Measurements from ENCODE around the gene DENND1B. TPM values are rescaled to one million over a fixed set of nuclear protein-coding genes. Genes with fewer than 3 reads are reported as not detected.
A peak's percentile ranks its signal among the peaks of the same experiment; 100 is the strongest.

The DENND1B gene
- total and polyA plus RNA-seq, 2 donors (not counting 1 experiment from before 2014, with no cell fraction given) = 4.3 to 25.4 TPM

GRCh38 chr1:197521118-197521739 is 254.1 kb downstream of the DENND1B start:
- Mint-ChIP-seq H3K9me3 (ENCODE audit: insufficient read depth) (no peaks in the 10 kb centered on the region), H3K27me3 (no peaks in the 10 kb centered on the region), H3K4me1 (no peaks in the 10 kb centered on the region), H3K27ac (no peak overlapping the region), H3K4me3 (no peak overlapping the region)
- no peaks in the 10 kb centered on the region for H3K27me3 ChIP-seq (replicated peaks in 1 of 4; ENCODE audit: control extremely low read depth in 1 of 4, control insufficient read depth in 3 of 4, insufficient read depth in 4 of 4, low read length in 3 of 4)
- ATAC-seq (ENCODE audit: low read depth) (peak; percentile 49), DNase-seq (peak; percentile 54)
- no CpG with 5 or more reads among the region's 2 CpGs for WGBS (ENCODE audit: insufficient coverage)
- TF ChIP-seq EZH2 (IDR thresholded peaks at IDR 0.05; ENCODE audit: borderline replicate concordance, insufficient read depth, low read depth, low read length, poor library complexity, severe bottlenecking) (no peak), CTCF (IDR thresholded peaks at IDR 0.05) (peak; percentile 84)
- intact Hi-C loops (cut with micrococcal nuclease) = loop anchor here (1.0 to 2.0 kb wide), 3 partner anchors 348 to 944 kb away; no protein-coding TSS in a partner anchor
- no peak overlapping the region for H3K9ac ChIP-seq (ENCODE audit: low read length)
- ChIA-PET CTCF (interaction anchor here (0.8 to 3.4 kb wide), 13 partner anchors 9 to 944 kb away, joined by 3 to 21 read pairs (median 3); no protein-coding TSS in a partner anchor), POLR2A (no interaction called here)
- no peak overlapping the region for H3K4me2 ChIP-seq (replicated peaks; ENCODE audit: low read depth, low read length, poor library complexity, severe bottlenecking)
- H3K9me3 ChIP-seq (ENCODE audit: control extremely low read depth in 1 of 3, control insufficient read depth in 2 of 3, insufficient read depth in 1 of 3, low read length in 2 of 3) = no peaks in the 10 kb centered on the region
- no peaks in the 10 kb centered on the region for H3K4me1 ChIP-seq (ENCODE audit: control insufficient read depth in 2 of 2, insufficient read depth in 2 of 2, low read length in 2 of 2)
- H4K20me1 ChIP-seq (ENCODE audit: control insufficient read depth, insufficient read depth, low read length, poor library complexity, severe bottlenecking) = no peaks in the 10 kb centered on the region
- no peaks in the 10 kb centered on the region for H3K36me3 ChIP-seq (replicated peaks in 1 of 2; ENCODE audit: control extremely low read depth in 1 of 2, control insufficient read depth in 1 of 2, extremely low read depth in 1 of 2, insufficient read depth in 2 of 2, low read length in 1 of 2)
- no peak overlapping the region for H3K27ac ChIP-seq (ENCODE audit: low read length in 2 of 2)
- no peak overlapping the region for H3K4me3 ChIP-seq (ENCODE audit: control extremely low read depth in 1 of 5, extremely low read depth in 1 of 5, insufficient read depth in 1 of 5, low read depth in 2 of 5, low read length in 4 of 5)
- H2AFZ ChIP-seq (ENCODE audit: insufficient read depth, low read depth, low read length, poor library complexity, severe bottlenecking) = no peak overlapping the region
- H3K79me2 ChIP-seq (ENCODE audit: control insufficient read depth, insufficient read depth, low read length) = no peaks in the 10 kb centered on the region

GRCh38 chr1:197519741-197520334 is 255.4 kb downstream of the DENND1B start:
- Mint-ChIP-seq H3K4me1 (no peaks in the 10 kb centered on the region), H3K4me3 (no peak overlapping the region), H3K27ac (no peak overlapping the region), H3K9me3 (ENCODE audit: insufficient read depth) (no peaks in the 10 kb centered on the region), H3K27me3 (no peaks in the 10 kb centered on the region)
- TF ChIP-seq CTCF (IDR thresholded peaks at IDR 0.05) (peak; percentile 69), EZH2 (IDR thresholded peaks at IDR 0.05; ENCODE audit: borderline replicate concordance, insufficient read depth, low read depth, low read length, poor library complexity, severe bottlenecking) (no peak)
- no CpG with 5 or more reads among the region's 1 CpG for WGBS (ENCODE audit: insufficient coverage)
- POLR2A ChIA-PET = no interaction called here
- Histone ChIP-seq H2AFZ (ENCODE audit: insufficient read depth, low read depth, low read length, poor library complexity, severe bottlenecking) (no peak overlapping the region), H3K27me3 (replicated peaks in 1 of 4; ENCODE audit: control extremely low read depth in 1 of 4, control insufficient read depth in 3 of 4, insufficient read depth in 4 of 4, low read length in 3 of 4) (no peaks in the 10 kb centered on the region), H3K4me3 (ENCODE audit: control extremely low read depth in 1 of 5, extremely low read depth in 1 of 5, insufficient read depth in 1 of 5, low read depth in 2 of 5, low read length in 4 of 5) (no peak overlapping the region), H3K9me3 (ENCODE audit: control extremely low read depth in 1 of 3, control insufficient read depth in 2 of 3, insufficient read depth in 1 of 3, low read length in 2 of 3) (no peaks in the 10 kb centered on the region), H3K4me2 (replicated peaks; ENCODE audit: low read depth, low read length, poor library complexity, severe bottlenecking) (no peak overlapping the region), H4K20me1 (ENCODE audit: control insufficient read depth, insufficient read depth, low read length, poor library complexity, severe bottlenecking) (no peaks in the 10 kb centered on the region), H3K36me3 (replicated peaks in 1 of 2; ENCODE audit: control extremely low read depth in 1 of 2, control insufficient read depth in 1 of 2, extremely low read depth in 1 of 2, insufficient read depth in 2 of 2, low read length in 1 of 2) (no peaks in the 10 kb centered on the region), H3K27ac (ENCODE audit: low read length in 2 of 2) (no peak overlapping the region), H3K9ac (ENCODE audit: low read length) (no peak overlapping the region), H3K4me1 (ENCODE audit: control insufficient read depth in 2 of 2, insufficient read depth in 2 of 2, low read length in 2 of 2) (no peaks in the 10 kb centered on the region), H3K79me2 (ENCODE audit: control insufficient read depth, insufficient read depth, low read length) (no peaks in the 10 kb centered on the region)
- DNase-seq (peak; percentile 27), ATAC-seq (ENCODE audit: low read depth) (no peak)
- CTCF ChIA-PET = interaction anchor here (0.6 to 3.4 kb wide), 13 partner anchors 10 to 945 kb away, joined by 3 to 21 read pairs (median 4); no protein-coding TSS in a partner anchor
- intact Hi-C loops (cut with micrococcal nuclease) = loop anchor here (2.0 kb wide), 2 partner anchors 349 to 945 kb away; no protein-coding TSS in a partner anchor
